ENCODE results near the gene ZNF619. TPM values are rescaled to one million over a fixed set of nuclear protein-coding genes. Genes with fewer than 3 reads are reported as not detected.
"Not testable (repeated sequence)": the region's sequence is repeated elsewhere in the genome, so short reads cannot be mapped to it uniquely, and the experiment has no call there.

The ZNF619 gene
- total RNA-seq, 1 donor from 2014 or later, result 6.8 TPM

DNA sequence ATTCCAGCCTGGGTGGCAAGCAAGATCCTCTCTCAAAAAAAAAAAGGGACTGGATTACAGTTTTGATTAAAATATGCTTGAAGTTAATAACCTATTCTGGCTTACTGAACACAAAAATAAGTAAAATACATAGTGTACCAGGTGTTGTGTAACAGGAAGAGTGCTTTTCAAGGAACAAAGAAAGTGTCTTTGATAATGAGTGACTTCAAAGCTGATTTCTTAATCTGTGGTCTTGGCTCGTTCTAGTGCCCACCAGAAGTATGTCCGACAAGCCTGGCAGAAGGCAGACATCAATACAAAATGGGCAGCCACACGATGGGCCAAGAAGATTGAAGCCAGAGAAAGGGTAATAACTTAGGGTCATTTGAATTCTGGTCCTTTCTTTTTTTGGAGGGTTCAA, 15.8 kb upstream of the ZNF619 start:
- H3K36me3 ChIP-seq, result peaks cover 74% of the 10 kb centered on the region
- peaks cover 17% of the 10 kb centered on the region for H3K4me1 ChIP-seq
- DNase-seq (no peak), ATAC-seq (no peak)
- no peaks in the 10 kb centered on the region for H3K27me3 ChIP-seq
- H3K4me3 ChIP-seq, result no peak overlapping the region
- no peak overlapping the region for H3K27ac ChIP-seq
- intact Hi-C loops (cut with DNase I), result no loop called here
- TF ChIP-seq, protein P1, sequence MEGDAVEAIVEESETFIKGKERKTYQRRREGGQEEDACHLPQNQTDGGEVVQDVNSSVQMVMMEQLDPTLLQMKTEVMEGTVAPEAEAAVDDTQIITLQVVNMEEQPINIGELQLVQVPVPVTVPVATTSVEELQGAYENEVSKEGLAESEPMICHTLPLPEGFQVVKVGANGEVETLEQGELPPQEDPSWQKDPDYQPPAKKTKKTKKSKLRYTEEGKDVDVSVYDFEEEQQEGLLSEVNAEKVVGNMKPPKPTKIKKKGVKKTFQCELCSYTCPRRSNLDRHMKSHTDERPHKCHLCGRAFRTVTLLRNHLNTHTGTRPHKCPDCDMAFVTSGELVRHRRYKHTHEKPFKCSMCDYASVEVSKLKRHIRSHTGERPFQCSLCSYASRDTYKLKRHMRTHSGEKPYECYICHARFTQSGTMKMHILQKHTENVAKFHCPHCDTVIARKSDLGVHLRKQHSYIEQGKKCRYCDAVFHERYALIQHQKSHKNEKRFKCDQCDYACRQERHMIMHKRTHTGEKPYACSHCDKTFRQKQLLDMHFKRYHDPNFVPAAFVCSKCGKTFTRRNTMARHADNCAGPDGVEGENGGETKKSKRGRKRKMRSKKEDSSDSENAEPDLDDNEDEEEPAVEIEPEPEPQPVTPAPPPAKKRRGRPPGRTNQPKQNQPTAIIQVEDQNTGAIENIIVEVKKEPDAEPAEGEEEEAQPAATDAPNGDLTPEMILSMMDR (IDR thresholded peaks at IDR 0.05), result no peak
- H3K9me3 ChIP-seq, result no peaks in the 10 kb centered on the region

- H3K27me3 ChIP-seq; ATAC-seq; H3K9me3 ChIP-seq; H3K4me3 ChIP-seq; DNase-seq; intact Hi-C loops (cut with DNase I); H3K27ac ChIP-seq: not testable (repeated sequence)
- Histone ChIP-seq H3K36me3 (peaks cover 82% of the 10 kb centered on the region), H3K4me1 (peaks cover 16% of the 10 kb centered on the region)
Measured at GRCh38 chr3:40462838-40463237, 14.1 kb upstream of the ZNF619 start.

DNA sequence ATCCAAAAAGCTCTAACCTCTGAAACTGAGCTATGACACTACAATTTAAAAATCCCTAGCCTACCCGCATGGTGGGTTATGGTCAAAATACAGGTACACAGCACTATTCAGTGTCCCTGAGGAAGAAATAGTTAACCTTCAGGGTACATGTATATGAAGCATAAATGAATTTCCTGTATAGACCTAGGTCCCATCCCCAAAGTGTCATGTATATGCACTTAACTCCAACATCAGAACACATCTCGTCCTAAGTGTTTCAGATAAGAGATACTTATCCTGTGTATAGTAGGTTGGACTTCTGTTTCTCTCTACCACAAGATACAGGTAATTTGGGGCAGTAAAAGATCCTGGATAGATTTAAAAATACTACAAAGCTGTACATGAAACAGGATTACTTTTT, 13.3 kb upstream of the ZNF619 start:
- Histone ChIP-seq H3K9me3 (no peaks in the 10 kb centered on the region), H3K36me3 (peaks cover 75% of the 10 kb centered on the region), H3K27me3 (no peaks in the 10 kb centered on the region), H3K4me1 (peaks cover 9% of the 10 kb centered on the region), H3K27ac (no peak overlapping the region), H3K4me3 (no peak overlapping the region)
- no peak for ATAC-seq
- intact Hi-C loops (cut with DNase I), result no loop called here
- TF ChIP-seq, protein P1 (IDR thresholded peaks at IDR 0.05), result no peak
- no peak for DNase-seq

GRCh38 chr3:40464339-40465110, 12.4 kb upstream of the ZNF619 start:
- ATAC-seq, result no peak
- H3K4me3 ChIP-seq, result no peak overlapping the region
- H3K36me3 ChIP-seq, result peaks cover 65% of the 10 kb centered on the region

DNA sequence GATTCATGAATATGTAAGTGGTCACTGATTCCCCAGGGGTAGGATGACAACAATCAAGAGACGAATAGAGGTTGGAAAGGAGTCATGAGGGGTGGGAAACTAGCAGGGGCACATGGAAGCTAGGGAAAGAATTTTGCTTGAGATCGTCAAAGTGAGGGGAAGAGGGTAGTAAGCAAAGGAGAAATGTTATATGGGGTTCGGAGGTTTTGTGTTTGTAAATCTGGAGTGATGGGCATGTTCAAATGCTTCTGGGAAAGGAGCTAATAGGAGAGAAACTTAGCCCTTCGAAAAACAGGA, 11.9 kb upstream of the ZNF619 start:
- intact Hi-C loops (cut with DNase I), result no loop called here
- peaks cover 60% of the 10 kb centered on the region for H3K36me3 ChIP-seq
- H3K27me3 ChIP-seq, result no peaks in the 10 kb centered on the region
- no peak for ATAC-seq
- H3K9me3 ChIP-seq, result no peaks in the 10 kb centered on the region
- TF ChIP-seq, protein P1 (IDR thresholded peaks at IDR 0.05), result no peak
- no peak for DNase-seq
- no peak overlapping the region for H3K27ac ChIP-seq
- no peaks in the 10 kb centered on the region for H3K4me1 ChIP-seq
- no peak overlapping the region for H3K4me3 ChIP-seq

More at GRCh38 chr3:40464339-40465110, 12.4 kb upstream of the ZNF619 start:
- TF ChIP-seq, protein P1 (IDR thresholded peaks at IDR 0.05), result no peak
- Histone ChIP-seq H3K27ac (no peak overlapping the region), H3K27me3 (no peaks in the 10 kb centered on the region), H3K4me1 (no peaks in the 10 kb centered on the region), H3K9me3 (no peaks in the 10 kb centered on the region)
- intact Hi-C loops (cut with DNase I), result no loop called here
- DNase-seq, result no peak

DNA sequence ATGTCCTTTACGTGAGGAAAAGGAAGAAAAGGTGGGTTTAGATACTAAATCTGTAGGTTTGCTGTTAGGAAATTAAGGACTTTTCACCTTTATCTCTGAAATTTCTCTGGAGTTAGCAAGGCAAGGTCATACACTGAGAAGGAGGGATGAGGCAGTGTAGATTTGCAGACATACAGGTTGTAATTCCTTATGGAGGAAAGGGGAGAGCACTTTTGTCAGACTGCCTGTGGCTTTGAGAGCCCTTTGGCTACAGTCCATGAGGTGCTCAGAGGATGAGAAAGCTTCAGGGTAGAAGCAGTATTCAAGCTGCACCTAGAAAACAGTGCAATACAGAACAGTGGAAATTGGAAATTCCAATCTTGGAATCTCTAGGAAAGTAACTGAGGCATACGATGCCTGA, 11.5 kb upstream of the ZNF619 start:
- no peak for DNase-seq
- no peaks in the 10 kb centered on the region for H3K9me3 ChIP-seq
- intact Hi-C loops (cut with DNase I), result no loop called here
- no peaks in the 10 kb centered on the region for H3K27me3 ChIP-seq
- peaks cover 56% of the 10 kb centered on the region for H3K36me3 ChIP-seq
- TF ChIP-seq, protein P1 (IDR thresholded peaks at IDR 0.05), result no peak
- no peak for ATAC-seq
- H3K27ac ChIP-seq, result no peak overlapping the region
- no peak overlapping the region for H3K4me3 ChIP-seq
- H3K4me1 ChIP-seq, result no peaks in the 10 kb centered on the region
